ENCODE results near the gene ABL2.

The ABL2 gene

GRCh38 chr1:179146911-179147310 is 82.6 kb downstream of the ABL2 start:
- Histone ChIP-seq H3K27me3 (ENCODE audit: control insufficient read depth in 3 of 3, insufficient read depth in 3 of 3, low read depth in 1 of 3, low read length in 3 of 3) (no peaks in the 10 kb centered on the region), H3K4me3 (ENCODE audit: low read length in 2 of 2) (no peak overlapping the region), H3K18ac (ENCODE audit: low read length) (no peak overlapping the region), H2AK5ac (ENCODE audit: low read depth, low read length) (no peak overlapping the region), H2BK120ac (ENCODE audit: low read depth, low read length) (no peak overlapping the region), H3K9me3 (replicated peaks in 1 of 2; ENCODE audit: control insufficient read depth in 2 of 2, insufficient read depth in 1 of 2, low read depth in 1 of 2, low read length in 2 of 2) (peaks cover 0 to 13% of the 10 kb centered on the region in 2 donors), H3K36me3 (replicated peaks in 1 of 2; ENCODE audit: control insufficient read depth in 2 of 2, insufficient read depth in 2 of 2, low read length in 2 of 2) (peaks cover 0 to 3% of the 10 kb centered on the region in 2 donors), H4K91ac (ENCODE audit: low read depth, low read length, poor library complexity) (no peak overlapping the region), H3K4ac (ENCODE audit: low read length) (no peak overlapping the region), H3K79me1 (ENCODE audit: low read depth, low read length) (peaks cover 1% of the 10 kb centered on the region), H4K8ac (ENCODE audit: low read depth, low read length) (no peak overlapping the region), H3K4me2 (ENCODE audit: insufficient read depth, low read length, poor library complexity, severe bottlenecking) (no peak overlapping the region), H3K14ac (ENCODE audit: low read length) (no peak overlapping the region), H2BK12ac (ENCODE audit: low read length) (no peak overlapping the region), H2AFZ (ENCODE audit: low read length) (no peak overlapping the region), H3K23ac (ENCODE audit: low read depth, low read length, poor library complexity) (no peak overlapping the region), H3K9ac (ENCODE audit: low read depth, low read length, poor library complexity) (no peak overlapping the region), H2BK15ac (ENCODE audit: low read length) (no peak overlapping the region), H3K4me1 (ENCODE audit: control insufficient read depth in 2 of 2, insufficient read depth in 1 of 2, low read depth in 1 of 2, low read length in 2 of 2) (peaks cover 3 to 5% of the 10 kb centered on the region in 2 donors), H3K27ac (replicated peaks; ENCODE audit: low read length) (no peak overlapping the region), H2BK5ac (ENCODE audit: low read length) (no peak overlapping the region)
- no peak for DNase-seq (ENCODE audit: low spot score)
- WGBS, 2 donors (ENCODE audit: extremely low coverage in 2 of 2, insufficient read length in 2 of 2, insufficient replicate concordance in 1 of 2): no CpG with 5 or more reads among the region's 1 CpG

DNA sequence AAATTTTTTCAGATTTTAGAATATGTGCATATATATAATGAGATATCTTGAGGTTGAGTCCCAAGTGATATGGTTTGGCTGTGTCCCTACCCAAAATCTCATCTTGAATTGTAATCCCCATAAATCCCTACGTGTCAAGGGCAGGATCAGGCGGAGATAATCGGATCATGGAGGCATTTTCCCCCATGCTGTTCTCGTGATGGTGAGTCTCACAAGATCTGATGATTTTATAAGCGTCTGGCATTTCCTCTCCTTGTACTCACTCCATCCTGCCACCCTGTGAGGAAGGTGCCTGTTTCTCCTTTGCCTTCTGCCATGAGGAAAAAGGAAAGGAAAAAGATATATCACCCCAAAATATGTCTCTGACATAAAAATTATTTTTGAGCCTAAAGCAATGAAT is 83.0 kb downstream of the ABL2 start:
- Histone ChIP-seq H3K4ac (ENCODE audit: low read length) (no peak overlapping the region), H3K4me3 (ENCODE audit: low read length in 2 of 2) (no peak overlapping the region), H2BK5ac (ENCODE audit: low read length) (no peak overlapping the region), H2BK12ac (ENCODE audit: low read length) (no peak overlapping the region), H3K9me3 (replicated peaks in 1 of 2; ENCODE audit: control insufficient read depth in 2 of 2, insufficient read depth in 1 of 2, low read depth in 1 of 2, low read length in 2 of 2) (peaks cover 0 to 13% of the 10 kb centered on the region in 2 donors), H3K9ac (ENCODE audit: low read depth, low read length, poor library complexity) (no peak overlapping the region), H3K4me1 (ENCODE audit: control insufficient read depth in 2 of 2, insufficient read depth in 1 of 2, low read depth in 1 of 2, low read length in 2 of 2) (peaks cover 4 to 10% of the 10 kb centered on the region in 2 donors), H3K18ac (ENCODE audit: low read length) (no peak overlapping the region), H3K27me3 (ENCODE audit: control insufficient read depth in 3 of 3, insufficient read depth in 3 of 3, low read depth in 1 of 3, low read length in 3 of 3) (no peaks in the 10 kb centered on the region), H4K8ac (ENCODE audit: low read depth, low read length) (no peak overlapping the region), H3K79me1 (ENCODE audit: low read depth, low read length) (peaks cover 1% of the 10 kb centered on the region), H2BK120ac (ENCODE audit: low read depth, low read length) (no peak overlapping the region), H2AK5ac (ENCODE audit: low read depth, low read length) (no peak overlapping the region), H3K27ac (replicated peaks; ENCODE audit: low read length) (no peak overlapping the region), H4K91ac (ENCODE audit: low read depth, low read length, poor library complexity) (no peak overlapping the region), H3K23ac (ENCODE audit: low read depth, low read length, poor library complexity) (no peak overlapping the region), H2AFZ (ENCODE audit: low read length) (no peak overlapping the region), H3K36me3 (replicated peaks in 1 of 2; ENCODE audit: control insufficient read depth in 2 of 2, insufficient read depth in 2 of 2, low read length in 2 of 2) (peaks cover 0 to 3% of the 10 kb centered on the region in 2 donors), H2BK15ac (ENCODE audit: low read length) (no peak overlapping the region), H3K4me2 (ENCODE audit: insufficient read depth, low read length, poor library complexity, severe bottlenecking) (no peak overlapping the region), H3K14ac (ENCODE audit: low read length) (no peak overlapping the region)
- no peak for DNase-seq (ENCODE audit: low spot score)
- WGBS, 2 donors (ENCODE audit: extremely low coverage in 2 of 2, insufficient read length in 2 of 2, insufficient replicate concordance in 1 of 2): no CpG with 5 or more reads among the region's 5 CpGs

GRCh38 chr1:179145521-179145920 is 84.0 kb downstream of the ABL2 start:
- no peak overlapping the region for H3K14ac ChIP-seq (ENCODE audit: low read length)
- H3K4ac ChIP-seq (ENCODE audit: low read length): no peak overlapping the region
- H3K4me1 ChIP-seq (ENCODE audit: control insufficient read depth in 2 of 2, insufficient read depth in 1 of 2, low read depth in 1 of 2, low read length in 2 of 2): peaks cover 5 to 13% of the 10 kb centered on the region in 2 donors
- H2AK5ac ChIP-seq (ENCODE audit: low read depth, low read length): no peak overlapping the region
- H2BK5ac ChIP-seq (ENCODE audit: low read length): no peak overlapping the region
- WGBS, 2 donors (ENCODE audit: extremely low coverage in 2 of 2, insufficient read length in 2 of 2, insufficient replicate concordance in 1 of 2): no CpG with 5 or more reads among the region's 3 CpGs
- no peak overlapping the region for H3K18ac ChIP-seq (ENCODE audit: low read length)
- H3K23ac ChIP-seq (ENCODE audit: low read depth, low read length, poor library complexity): no peak overlapping the region
- H3K36me3 ChIP-seq (replicated peaks in 1 of 2; ENCODE audit: control insufficient read depth in 2 of 2, insufficient read depth in 2 of 2, low read length in 2 of 2): peaks cover 0 to 3% of the 10 kb centered on the region in 2 donors
- H3K9ac ChIP-seq (ENCODE audit: low read depth, low read length, poor library complexity): no peak overlapping the region
- DNase-seq (ENCODE audit: low spot score): no peak
- H2BK15ac ChIP-seq (ENCODE audit: low read length): no peak overlapping the region
- no peak overlapping the region for H2AFZ ChIP-seq (ENCODE audit: low read length)
- no peak overlapping the region for H3K4me3 ChIP-seq (ENCODE audit: low read length in 2 of 2)
- no peak overlapping the region for H4K91ac ChIP-seq (ENCODE audit: low read depth, low read length, poor library complexity)
- H2BK12ac ChIP-seq (ENCODE audit: low read length): no peak overlapping the region
- peaks cover 0 to 14% of the 10 kb centered on the region in 2 donors for H3K9me3 ChIP-seq (replicated peaks in 1 of 2; ENCODE audit: control insufficient read depth in 2 of 2, insufficient read depth in 1 of 2, low read depth in 1 of 2, low read length in 2 of 2)
- H2BK120ac ChIP-seq (ENCODE audit: low read depth, low read length): no peak overlapping the region
- H3K27ac ChIP-seq (replicated peaks; ENCODE audit: low read length): no peak overlapping the region
- H3K27me3 ChIP-seq (ENCODE audit: control insufficient read depth in 3 of 3, insufficient read depth in 3 of 3, low read depth in 1 of 3, low read length in 3 of 3): no peaks in the 10 kb centered on the region
- H4K8ac ChIP-seq (ENCODE audit: low read depth, low read length): no peak overlapping the region
- H3K4me2 ChIP-seq (ENCODE audit: insufficient read depth, low read length, poor library complexity, severe bottlenecking): no peak overlapping the region
- H3K79me1 ChIP-seq (ENCODE audit: low read depth, low read length): peaks cover 1% of the 10 kb centered on the region

DNA sequence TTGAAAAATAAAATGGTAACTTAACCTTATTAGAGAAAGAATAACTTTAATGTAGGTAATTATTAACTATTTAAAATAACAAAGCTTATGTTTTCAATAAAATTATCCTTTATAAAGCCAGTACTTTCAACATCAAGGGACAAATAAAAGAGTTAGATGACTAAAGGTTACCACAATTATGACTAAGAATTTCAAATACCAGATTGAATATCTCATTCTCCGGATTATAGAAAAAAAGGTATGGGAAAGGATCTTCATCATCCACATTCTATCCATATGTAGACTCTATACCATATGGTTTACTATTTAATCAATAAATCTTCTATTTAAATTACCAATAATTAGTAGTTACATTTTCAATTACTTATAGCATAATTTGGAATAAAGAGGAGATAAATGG is 84.9 kb downstream of the ABL2 start:
- Histone ChIP-seq H3K79me1 (ENCODE audit: low read depth, low read length) (peaks cover 1% of the 10 kb centered on the region), H3K23ac (ENCODE audit: low read depth, low read length, poor library complexity) (no peak overlapping the region), H3K36me3 (replicated peaks in 1 of 2; ENCODE audit: control insufficient read depth in 2 of 2, insufficient read depth in 2 of 2, low read length in 2 of 2) (peaks cover 0 to 3% of the 10 kb centered on the region in 2 donors), H4K91ac (ENCODE audit: low read depth, low read length, poor library complexity) (no peak overlapping the region), H3K4ac (ENCODE audit: low read length) (no peak overlapping the region), H2BK12ac (ENCODE audit: low read length) (no peak overlapping the region), H3K4me3 (ENCODE audit: low read length in 2 of 2) (no peak overlapping the region), H3K27me3 (ENCODE audit: control insufficient read depth in 3 of 3, insufficient read depth in 3 of 3, low read depth in 1 of 3, low read length in 3 of 3) (no peaks in the 10 kb centered on the region), H3K4me1 (ENCODE audit: control insufficient read depth in 2 of 2, insufficient read depth in 1 of 2, low read depth in 1 of 2, low read length in 2 of 2) (peaks cover 5 to 13% of the 10 kb centered on the region in 2 donors), H2BK120ac (ENCODE audit: low read depth, low read length) (no peak overlapping the region), H3K18ac (ENCODE audit: low read length) (no peak overlapping the region), H3K4me2 (ENCODE audit: insufficient read depth, low read length, poor library complexity, severe bottlenecking) (no peak overlapping the region), H2AK5ac (ENCODE audit: low read depth, low read length) (no peak overlapping the region), H2BK15ac (ENCODE audit: low read length) (no peak overlapping the region), H3K14ac (ENCODE audit: low read length) (no peak overlapping the region), H2BK5ac (ENCODE audit: low read length) (no peak overlapping the region), H3K9me3 (replicated peaks in 1 of 2; ENCODE audit: control insufficient read depth in 2 of 2, insufficient read depth in 1 of 2, low read depth in 1 of 2, low read length in 2 of 2) (peaks cover 4 to 21% of the 10 kb centered on the region in 2 donors), H4K8ac (ENCODE audit: low read depth, low read length) (no peak overlapping the region), H3K9ac (ENCODE audit: low read depth, low read length, poor library complexity) (no peak overlapping the region), H2AFZ (ENCODE audit: low read length) (no peak overlapping the region), H3K27ac (replicated peaks; ENCODE audit: low read length) (no peak overlapping the region)
- no peak for DNase-seq (ENCODE audit: low spot score)
- no CpG with 5 or more reads among the region's 1 CpG for WGBS, 2 donors (ENCODE audit: extremely low coverage in 2 of 2, insufficient read length in 2 of 2, insufficient replicate concordance in 1 of 2)

Data from neuronal stem cell (in vitro differentiated cells).